HG02759 (cell line): ENCODE data around the gene HOXB5.

Source experiments
- ATAC-seq: cut with Tn5 transposase; IDR thresholded peaks from one replicate; pipeline ENCODE4 v1.9.1; 2021; ENCODE audit warnings: mild to moderate bottlenecking, moderate library complexity; ENCODE audit not compliant: unreplicated experiment

Gene HOXB5

DNA sequence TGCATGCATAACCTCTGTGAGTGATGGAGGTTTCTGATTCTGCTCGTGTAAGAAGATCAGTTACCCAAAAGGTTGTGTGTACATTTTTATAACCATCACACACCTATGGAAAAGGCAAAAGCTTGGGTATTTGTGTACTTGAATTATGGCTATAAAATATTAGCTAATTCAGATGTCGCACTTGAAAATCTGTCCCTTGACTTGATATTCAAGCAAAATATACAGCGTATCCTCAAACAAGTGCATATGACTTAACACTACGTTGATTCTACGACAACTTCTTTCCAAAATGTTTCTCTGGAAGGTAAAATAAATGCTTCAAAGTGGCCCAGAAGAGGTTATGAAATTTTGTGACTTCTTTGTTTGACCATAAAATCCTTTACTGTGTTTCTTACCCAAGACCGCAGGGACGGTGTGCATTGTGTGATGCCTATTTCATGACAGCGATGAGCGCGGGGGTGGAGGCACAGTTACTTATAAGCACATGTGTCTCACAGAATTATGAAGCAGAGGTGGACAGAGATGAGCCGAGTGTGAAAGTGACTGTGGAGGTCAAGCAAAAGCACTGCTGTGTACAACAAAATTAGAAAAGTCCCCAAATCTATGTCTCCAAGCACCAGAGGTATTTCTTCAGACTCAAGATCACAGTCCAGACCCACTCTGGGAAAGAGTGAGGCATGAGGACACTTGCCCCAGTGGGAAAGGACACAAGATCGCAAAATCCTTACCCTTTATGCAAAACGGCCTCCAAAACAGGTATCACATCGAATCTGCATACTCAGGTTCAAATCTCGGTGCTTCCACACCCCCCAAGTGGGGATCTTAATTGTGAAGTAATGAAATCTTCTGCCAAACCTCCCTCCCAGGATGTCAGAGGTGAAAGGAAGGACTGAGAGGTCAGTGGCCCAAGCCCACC, 36.7 kb upstream of the HOXB5 start:
- no peak for ATAC-seq

DNA sequence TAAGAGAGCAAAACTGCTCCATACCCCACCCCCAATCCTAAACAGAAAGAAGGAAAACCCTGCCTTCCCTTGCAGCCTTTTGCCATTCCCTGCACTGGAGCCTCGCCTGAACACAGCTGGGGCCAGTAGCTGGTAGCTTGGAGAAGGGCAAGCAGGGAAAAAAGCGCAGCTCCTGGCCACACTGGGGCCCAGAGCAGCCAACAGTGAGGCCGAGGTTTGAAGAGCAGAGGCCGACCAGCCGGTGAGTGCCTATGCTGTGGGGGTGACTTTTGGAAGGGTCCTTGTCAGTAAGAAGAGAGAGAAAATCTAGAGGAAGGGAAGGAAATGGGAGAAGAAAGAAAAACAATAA, 35.8 kb upstream of the HOXB5 start:
- no peak for ATAC-seq

DNA sequence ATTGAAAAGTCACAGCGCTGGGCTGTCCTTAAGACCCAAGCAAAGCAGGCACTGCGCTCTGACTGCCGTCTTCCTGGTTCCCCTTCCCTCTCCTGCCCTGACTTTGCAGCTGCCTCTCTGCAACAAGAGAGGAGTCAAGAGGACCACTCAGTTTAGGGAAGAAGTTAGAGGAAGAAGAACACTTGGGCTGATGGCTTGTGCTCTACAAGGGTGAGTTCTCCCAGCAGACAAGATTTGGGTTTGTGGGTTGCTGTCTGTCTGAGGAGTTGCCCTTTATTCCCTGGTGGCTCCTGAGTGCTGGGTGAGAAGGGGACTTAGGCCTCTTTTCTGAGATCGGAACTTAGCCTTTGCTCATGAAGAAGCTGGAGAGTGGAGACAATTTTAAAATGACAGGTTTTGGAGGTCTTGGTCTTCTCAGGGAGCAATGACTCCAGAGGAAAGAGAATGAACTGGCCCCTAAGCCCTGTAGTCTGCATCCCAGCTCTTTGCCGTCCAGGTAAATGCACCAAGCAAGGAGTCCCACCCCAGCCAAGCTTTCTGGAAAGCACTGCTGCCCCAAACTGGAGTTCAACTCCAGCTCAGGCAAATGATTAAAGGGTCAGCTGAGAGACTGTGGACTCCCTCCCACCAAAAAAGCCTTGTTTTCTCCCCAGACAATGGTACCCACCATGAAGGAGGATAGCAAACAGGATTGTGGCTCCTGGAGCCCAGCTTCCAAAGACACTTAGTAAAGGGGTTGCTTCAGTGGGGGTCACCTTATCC, 35.3 kb upstream of the HOXB5 start:
- ATAC-seq = no peak

DNA sequence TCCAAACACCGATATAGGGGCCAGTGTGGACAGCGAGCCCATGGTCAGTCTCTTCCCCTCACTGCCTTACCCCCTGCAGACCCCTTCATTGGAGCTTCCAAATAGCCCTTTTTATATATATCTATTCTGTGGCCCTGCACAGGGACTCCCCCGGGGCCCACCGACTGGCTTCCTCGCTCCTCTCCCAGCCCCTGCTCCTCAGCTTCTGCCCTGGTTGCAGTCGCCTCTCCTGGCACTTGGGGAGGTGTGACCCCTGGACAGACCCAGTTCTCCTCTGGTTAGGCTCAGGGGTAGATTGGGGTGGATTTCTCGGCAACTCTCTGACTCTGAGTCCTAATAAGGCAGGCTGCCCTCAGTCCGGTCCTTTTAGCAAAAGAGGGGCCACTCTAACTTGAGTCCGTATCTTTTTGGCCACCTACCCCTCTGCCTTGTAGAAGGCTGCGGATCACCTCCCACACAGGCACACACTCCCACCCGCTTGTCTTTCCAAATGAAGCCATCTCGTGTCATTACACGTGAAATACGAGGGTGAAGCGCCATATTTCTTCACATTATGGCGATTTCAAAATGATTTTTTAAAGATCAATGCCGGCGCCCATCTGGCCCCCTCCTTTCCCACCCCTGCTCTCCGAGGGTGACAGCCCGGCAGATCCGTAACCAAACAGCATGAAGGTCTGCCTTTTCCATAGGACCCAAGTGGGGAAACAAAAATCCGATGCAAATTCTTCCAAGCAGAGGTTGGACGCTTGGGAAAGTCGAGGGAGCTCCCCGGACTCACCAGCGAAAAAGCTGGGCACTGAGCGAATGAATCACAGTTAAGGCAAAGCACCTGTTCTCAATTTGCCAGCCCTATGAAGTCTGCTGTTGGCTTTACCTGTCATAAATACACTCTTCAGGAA, 34.3 kb upstream of the HOXB5 start:
- no peak for ATAC-seq

DNA sequence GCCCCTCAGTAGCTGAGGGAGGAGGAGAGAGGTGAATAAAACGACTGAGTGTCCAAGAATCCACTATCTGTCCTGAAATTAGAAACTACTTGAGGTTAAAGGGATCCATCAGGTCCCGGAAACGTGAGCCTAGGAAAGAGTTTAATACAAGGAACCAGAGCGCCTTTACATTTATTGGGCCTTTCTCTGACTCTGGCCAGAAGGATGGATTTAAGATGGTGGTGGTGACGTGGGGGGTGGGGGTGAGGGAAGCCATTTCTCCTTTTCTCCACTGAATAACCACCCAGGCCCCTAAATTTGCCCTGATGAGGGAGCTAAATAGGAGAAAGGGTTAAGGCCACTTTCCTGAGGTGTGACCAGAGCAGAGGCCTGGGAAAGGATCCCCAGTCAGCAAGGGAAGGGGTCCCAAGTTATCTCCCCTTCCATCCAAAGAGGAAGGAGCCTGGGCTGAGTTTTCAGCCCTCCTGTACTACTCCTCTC, 33.6 kb upstream of the HOXB5 start:
- ATAC-seq = no peak

DNA sequence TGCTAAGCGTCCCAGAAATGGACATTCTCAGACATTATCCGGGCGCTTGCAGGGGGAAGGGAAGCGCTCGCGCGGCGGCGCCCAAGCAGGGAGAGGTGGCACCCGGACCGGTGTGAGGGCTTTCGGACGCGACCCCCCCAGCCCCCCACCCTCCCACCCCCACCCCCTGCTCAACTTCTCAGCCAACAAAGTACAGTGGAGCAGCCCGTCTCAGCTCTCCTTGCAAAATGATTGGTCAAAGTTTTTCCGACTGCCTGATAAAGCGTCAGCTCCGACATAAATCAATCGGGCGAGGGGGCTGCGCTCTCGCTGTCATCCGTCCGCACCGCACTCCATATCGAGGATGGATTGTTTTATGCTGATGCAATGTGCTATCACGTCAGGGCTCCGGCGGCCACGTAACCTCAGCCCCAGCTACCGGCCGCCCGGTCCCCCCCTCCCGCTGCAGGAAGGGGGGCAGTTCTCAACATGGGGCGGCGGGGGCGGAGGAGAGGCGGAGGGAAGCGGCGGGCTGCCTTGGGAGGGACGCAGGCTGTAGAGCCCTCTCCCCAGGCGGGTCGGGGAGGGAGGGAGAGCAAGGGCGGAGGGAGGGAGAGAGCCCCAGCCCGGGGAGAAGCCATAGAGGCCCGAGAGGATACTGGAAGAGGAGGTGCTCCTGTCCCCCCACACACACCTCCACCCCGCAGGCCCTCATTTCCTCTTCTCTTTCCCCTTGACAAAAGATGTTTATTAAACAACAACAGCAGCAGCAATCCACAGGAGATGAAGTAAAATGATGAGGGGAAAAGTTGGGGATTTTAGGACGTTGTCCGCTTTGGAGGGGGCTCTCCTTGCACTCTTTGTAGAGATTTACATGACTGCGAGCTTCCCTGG, 32.9 kb upstream of the HOXB5 start, which contains the start of gene HOXB9:
Gene HOXB9, minus strand, starts transcription at position 114 of the 873 bp plus-strand sequence. Its CDS starts 89 bp downstream, at position 25.
- no peak for ATAC-seq

DNA sequence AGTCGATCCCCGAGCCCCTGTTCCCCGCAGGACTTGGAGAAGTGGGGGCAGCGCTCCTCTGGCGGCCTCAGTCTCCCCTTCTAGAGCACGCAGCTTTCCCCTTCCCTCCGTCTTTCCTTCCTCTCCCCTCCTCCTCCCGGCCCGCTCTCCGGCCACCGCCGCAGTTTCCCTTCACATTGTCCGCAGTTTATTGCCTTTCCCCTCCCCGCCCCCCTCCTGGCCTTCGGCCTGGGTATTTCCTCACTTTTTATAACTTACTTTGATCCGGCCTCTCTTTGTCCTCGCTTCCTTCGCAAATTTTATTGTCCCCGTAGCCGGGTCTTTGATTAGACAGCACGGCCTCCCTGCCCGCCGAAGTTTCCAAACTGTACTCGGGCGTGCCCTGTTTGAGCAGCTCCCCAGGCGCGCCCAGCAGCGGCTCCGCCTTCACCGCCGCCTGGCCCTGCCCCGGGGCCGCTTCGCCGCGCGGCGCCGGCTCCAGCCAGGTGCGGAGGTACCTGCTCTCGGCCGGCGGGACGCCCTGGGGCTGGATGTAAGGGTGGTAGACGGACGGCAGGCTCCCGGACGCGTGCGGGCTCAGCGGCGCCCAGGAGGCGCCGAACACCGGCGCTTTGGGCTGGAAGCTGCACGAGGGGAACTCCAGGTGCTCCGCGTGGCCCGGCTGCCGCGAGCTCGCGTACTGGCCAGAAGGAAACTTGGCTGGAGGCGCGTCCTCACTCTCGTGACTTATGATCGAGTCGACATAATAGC, 32.1 kb upstream of the HOXB5 start:
- ATAC-seq = peak; percentile 39

DNA sequence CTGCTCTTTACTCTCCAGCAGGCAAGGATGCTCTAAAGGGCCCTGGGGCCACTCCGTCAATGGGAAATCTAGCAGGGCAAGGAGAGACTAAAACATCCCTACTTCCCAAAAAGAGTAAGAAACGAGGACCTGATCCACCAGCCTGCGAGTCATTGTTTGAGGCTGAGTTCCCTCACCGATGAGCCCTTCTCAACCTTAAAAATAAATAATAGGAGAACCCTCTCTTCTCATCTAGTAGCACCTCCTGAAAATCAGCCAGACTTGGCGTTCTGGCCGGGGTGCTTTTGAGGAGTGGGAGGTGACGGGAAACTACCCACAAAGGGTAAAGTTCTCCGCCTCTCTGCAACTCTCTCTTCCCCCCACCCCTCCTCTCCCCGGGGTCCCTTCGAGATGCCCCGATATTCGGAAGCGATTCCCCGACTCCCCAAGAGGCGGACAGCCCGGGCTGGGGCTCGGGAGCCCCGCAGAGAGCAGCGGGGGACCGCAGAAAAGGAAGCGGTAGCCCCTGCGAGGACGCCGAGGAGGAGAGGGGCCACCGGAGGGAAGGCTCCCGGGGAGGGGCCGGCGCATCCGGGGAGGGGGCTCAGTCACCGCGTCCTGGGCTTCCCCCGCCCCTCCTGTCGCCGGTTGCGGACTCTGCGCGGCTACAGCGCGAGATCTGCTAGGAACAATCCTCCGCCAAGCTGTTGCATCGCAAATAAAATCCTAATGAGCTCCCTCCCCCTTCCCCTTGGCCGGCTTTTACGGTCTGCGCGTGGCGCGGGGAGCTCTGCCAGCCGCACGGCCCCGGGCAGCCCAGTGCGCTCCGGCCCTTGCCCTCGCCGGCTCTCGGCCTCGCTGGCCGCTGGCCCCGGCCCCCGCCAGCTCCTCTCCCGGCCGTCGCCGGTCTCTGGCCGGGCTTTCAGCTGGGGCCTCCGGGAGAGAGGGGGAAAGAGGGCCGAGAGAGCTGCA, 31.2 kb upstream of the HOXB5 start:
- ATAC-seq = peak; percentile 19

DNA sequence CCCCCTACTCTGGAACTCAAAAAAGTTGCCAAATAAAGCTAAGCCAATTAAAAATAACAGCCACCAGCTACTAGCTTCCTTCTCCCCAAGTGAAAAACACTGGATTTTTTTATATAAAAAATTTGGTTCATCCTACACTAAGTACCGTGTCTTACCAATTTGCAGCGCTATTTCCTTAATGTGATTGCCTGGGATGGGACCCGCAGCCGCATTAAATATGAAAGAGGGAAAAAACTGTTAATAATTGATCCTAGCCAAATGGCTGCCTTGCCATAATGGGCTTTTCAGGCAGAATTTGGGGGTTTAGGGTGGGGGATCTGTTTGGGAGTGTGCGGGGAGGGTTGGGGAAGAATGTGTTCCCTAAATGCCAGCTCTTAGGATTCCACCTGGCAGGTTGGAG, 30.5 kb upstream of the HOXB5 start:
- ATAC-seq = no peak

DNA sequence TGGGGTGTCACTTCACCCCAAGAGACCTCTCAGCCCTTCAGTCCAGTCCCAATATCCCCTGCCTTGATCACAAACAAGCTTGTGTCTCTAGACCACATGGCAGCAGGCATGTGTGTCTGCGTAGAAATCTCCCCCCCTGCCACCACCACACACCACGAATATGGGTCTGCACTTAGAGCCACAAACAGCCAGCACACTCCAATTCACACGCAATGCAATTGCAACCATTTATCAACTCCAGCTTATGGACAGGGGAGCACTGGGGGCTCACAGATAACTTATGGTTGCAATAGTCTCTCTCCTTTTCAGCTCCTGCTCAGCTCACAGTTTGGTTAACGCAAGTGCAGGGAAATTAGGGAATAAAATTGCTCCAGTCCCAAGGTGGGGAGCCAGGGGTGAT, 30.0 kb upstream of the HOXB5 start:
- no peak for ATAC-seq

DNA sequence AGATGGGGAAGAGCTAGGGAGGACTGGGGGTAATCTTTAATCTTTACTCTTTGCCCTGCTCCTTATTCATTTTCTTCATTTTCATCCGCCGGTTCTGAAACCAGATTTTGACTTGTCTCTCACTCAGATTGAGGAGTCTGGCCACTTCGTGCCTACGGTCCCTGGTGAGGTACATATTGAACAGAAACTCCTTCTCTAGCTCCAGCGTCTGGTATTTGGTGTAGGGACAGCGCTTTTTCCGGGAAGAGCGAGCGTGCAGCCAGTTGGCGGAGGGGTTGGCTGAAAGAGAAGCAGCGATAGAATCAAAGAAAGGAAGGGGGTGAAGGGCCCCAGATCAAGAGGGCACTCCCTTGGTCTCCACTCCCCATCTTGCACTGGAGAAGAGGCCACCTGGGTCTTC, 29.3 kb upstream of the HOXB5 start:
- no peak for ATAC-seq

DNA sequence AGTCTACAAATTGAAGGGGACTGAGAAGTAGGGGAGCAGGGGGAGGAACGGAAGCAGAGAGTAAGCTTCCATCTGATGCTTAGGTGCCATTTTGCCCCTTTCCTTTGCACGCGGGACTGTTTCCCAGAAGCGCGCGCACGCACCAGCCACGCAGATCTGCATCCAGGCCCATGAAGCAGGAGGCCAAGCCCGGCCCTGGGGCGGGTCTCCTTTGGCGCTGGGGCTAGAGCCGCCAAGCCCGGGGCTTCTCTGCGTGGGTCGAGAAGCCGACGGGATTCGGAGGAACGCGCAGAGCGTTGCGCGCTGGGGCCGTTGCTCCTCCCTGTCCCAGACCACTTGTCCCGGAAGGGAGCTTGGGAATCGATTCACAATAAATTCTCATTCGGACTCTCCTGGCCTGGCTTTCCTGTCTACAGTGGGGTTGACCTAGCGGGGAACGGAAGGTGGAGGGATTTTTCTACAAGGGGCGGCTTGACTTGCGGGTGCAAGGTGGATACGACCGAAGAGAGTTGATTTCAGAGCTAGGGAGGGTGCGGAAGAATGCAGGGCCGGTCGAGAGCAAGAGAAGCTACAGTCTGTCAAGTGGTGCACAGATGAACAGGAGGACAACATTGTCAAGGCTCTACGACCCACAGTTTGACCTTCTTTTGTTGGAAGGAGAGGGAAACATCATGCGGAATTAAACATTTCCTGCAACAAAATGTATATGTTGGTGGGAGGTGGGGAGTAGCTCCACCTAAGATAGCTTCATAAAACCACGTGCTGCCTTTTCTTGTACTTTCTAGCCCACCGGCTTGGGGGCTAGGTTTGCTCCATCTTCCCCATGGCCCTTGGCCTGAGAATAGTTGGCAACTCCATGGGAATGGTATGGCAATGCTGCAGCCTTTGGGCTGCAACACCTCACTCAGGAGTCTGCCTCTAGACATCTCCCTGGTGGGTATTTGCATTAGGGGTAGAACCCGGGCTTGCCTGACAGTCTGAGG, 28.1 kb upstream of the HOXB5 start:
- no peak for ATAC-seq

DNA sequence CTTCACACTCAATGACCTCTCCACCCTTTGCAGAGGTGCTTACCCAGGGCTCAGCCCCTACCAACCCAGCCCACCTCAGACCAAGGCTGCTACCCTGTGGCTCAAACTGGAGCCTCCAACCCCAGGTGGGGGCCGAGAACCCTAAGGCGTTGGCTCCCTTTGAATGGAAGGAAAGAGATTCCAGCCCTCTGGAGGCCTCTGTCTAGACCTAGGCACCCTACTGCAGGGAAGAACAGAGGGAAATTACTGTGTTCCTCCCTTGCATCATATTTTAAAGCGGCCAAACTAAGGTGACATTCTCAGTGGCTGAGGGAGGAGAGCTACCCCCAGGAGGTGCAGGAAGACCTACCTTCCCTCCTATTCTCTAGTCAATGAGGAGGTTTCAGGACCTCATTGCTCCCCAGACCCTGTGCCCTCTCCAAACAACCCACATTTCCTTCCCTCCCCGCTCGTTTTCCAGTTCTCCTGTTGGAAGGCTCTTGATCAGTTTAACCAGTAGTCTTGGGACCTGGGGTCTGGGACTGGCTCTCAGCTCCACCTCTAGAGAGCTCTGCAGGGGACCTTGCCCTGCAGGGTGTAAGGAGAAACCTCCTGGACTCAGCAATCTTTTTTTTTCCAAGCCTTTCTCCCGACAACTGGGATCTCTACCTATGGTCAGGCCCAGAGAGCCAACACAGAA, 27.0 kb upstream of the HOXB5 start:
- ATAC-seq = no peak

DNA sequence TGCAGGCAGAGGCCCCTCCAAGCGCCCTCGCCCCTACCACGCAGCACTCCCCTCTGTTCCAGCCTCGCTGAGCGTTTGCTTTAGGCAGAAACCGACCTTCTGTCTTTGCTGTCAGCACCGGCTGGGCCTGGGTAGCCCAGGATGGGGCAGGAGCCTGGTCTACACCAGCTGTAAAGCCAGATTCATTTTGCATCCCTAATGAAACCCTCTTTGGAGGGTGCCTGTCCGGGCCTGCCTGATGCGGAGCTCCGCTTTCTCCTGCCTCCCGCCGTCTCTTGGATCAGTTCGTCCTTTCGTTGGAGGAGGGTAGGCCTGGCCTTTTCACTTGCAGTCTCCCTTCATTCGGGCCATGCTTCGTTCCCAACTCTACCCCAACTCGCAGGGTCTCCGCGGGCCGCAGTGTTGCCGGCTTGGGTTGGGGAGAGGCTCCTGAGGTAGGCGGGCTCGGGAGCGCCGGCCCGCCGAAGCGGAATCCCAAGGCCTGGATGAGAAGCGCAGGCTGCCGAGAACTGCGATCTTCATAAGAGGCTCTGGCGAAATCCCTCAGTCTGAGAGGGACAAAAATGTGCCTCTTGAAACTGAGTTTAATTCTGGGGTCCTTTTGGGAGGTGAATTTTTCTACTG, 26.4 kb upstream of the HOXB5 start:
- no peak for ATAC-seq

DNA sequence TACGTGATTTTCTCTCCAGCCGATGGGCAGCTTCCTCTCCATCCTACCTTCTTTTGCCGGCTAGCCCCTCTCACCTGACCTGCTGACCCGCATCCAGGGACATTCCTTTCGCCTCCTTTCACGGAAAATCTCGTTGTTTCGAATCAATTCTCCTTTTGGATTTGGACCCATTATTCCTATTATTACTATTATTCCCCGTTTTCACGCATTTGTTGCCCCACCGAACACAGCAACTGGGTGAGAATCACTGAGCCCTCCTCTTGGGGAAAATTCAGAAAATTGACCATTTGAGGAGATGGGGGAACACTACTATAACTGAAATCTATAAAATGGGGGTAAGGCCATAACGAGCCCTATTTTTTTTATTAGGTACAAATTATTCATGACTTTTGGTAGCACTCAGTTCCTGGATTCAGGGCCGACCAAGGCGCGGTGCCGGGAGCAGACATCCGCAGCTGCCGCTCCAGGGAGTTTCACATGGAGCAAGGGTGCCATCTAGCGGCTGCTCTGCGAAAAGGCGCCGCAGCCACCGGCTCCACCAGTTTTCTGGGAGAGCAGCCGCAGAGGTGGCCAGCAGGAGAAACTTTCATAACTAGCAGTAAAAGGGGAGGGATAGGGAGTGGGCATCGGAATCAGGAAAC, 24.8 kb upstream of the HOXB5 start:
- no peak for ATAC-seq
